Endothelial cell of umbilical vein (primary cell): Measurements from ENCODE around the gene CHP1. TPM values are rescaled to one million over a fixed set of nuclear protein-coding genes. Genes with fewer than 3 reads are reported as not detected.

ENCODE experiments used
- BruUV-seq: library from RNA; stranded (reverse); fragments of 400-500 nt; replicated peaks from 2 replicates; lab custom pipeline; 2021; lab: Mats Ljungman, UMichigan
- CTCF ChIA-PET: fragments of 300-600, 350-600 bp; sonication (Branson Sonifier 250); formaldehyde crosslinking; loops from one replicate; lab custom pipeline; 2021; ENCODE audit warnings: antibody characterized with exemption, inconsistent platforms; lab: Charles Lee
- POLR2A ChIA-PET: fragments of 300-600, 350-600 bp; sonication (Branson Sonifier 250); formaldehyde crosslinking; loops from one replicate; lab custom pipeline; 2021; ENCODE audit warnings: antibody characterized with exemption, inconsistent platforms; lab: Charles Lee
- DNase-seq: peaks from one replicate; pipeline ENCODE4 v3.0.0-alpha.2; 2011; ENCODE audit warnings: low read depth, low spot score
- FAIRE-seq: peaks from 2 replicates; lab custom pipeline; 2011; peaks lifted over from hg19 to GRCh38; lab: Jason Lieb, UNC
- H2AFZ ChIP-seq: 2 replicates; pipeline ENCODE4 v1.6.0; 2012; ENCODE audit warnings: low read depth, low read length, control low read depth, inconsistent platforms
- H3K27ac ChIP-seq: 2 replicates; pipeline ENCODE4 v1.5.1; 2011; ENCODE audit warnings: low read depth, mild to moderate bottlenecking, control low read depth, low read length, moderate library complexity; ENCODE audit not compliant: insufficient read depth
- H3K27me3 ChIP-seq, 2 experiments: 2 replicates each; pipeline versions ENCODE4 v1.6.0 to v1.6.1; 2011; ENCODE audit warnings: low read length in 2 of 2, mixed read lengths in 1 of 2; ENCODE audit not compliant: control insufficient read depth in 2 of 2, insufficient read depth in 2 of 2
- H3K36me3 ChIP-seq, 2 experiments: 2 replicates in 1 of 2; 3 replicates in 1 of 2; pipeline ENCODE4 v1.5.1; 2011; ENCODE audit warnings: low read length in 2 of 2, mild to moderate bottlenecking in 1 of 2, moderate library complexity in 1 of 2; ENCODE audit not compliant: control insufficient read depth in 2 of 2, insufficient read depth in 2 of 2; ENCODE audit errors: extremely low read depth in 1 of 2
- H3K4me1 ChIP-seq: 3 replicates; pipeline ENCODE4 v1.5.1; 2011; ENCODE audit warnings: mild to moderate bottlenecking, low read length; ENCODE audit not compliant: control insufficient read depth, insufficient read depth; ENCODE audit errors: extremely low read depth
- H3K4me2 ChIP-seq: 2 replicates; pipeline ENCODE4 v1.6.1; 2011; ENCODE audit warnings: low read length, control low read depth, mixed read lengths; ENCODE audit not compliant: insufficient read depth
- H3K4me3 ChIP-seq, 3 experiments: fragments of 200-600 bp in 1 of 3; sonication (generic), shearing (Covaris generic) in 1 of 3; replicated peaks in 1 of 3; 2 replicates each; pipeline ENCODE4 v1.5.1; 2011 to 2016; ENCODE audit warnings: control low read depth in 3 of 3, low read length in 3 of 3, mild to moderate bottlenecking in 2 of 3, inconsistent platforms in 1 of 3, low read depth in 1 of 3, moderate library complexity in 1 of 3; ENCODE audit not compliant: insufficient read depth in 1 of 3
- H3K79me2 ChIP-seq: 2 replicates; pipeline ENCODE4 v1.6.0; 2012; ENCODE audit warnings: low read length, inconsistent platforms; ENCODE audit not compliant: control insufficient read depth, insufficient read depth
- H3K9ac ChIP-seq: replicated peaks from 2 replicates; pipeline ENCODE3; 2011; ENCODE audit warnings: low read length, control low read depth; ENCODE audit not compliant: insufficient read depth; ENCODE audit errors: extremely low read depth
- H3K9me1 ChIP-seq: replicated peaks from 3 replicates; pipeline ENCODE4 v1.6.0; 2011; ENCODE audit warnings: mild to moderate bottlenecking, low read length; ENCODE audit not compliant: control insufficient read depth, insufficient read depth; ENCODE audit errors: extremely low read depth
- H3K9me3 ChIP-seq: replicated peaks from 2 replicates; pipeline ENCODE4 v1.5.1; 2012; ENCODE audit warnings: low read length, inconsistent platforms; ENCODE audit not compliant: control insufficient read depth, insufficient read depth
- H4K20me1 ChIP-seq: replicated peaks from 2 replicates; pipeline ENCODE3; 2011; ENCODE audit warnings: mild to moderate bottlenecking, low read length; ENCODE audit not compliant: control insufficient read depth, insufficient read depth; ENCODE audit errors: extremely low read depth
- CTCF ChIP-seq, 2 donors: IDR thresholded peaks; 1 replicate in 1 of 2; 2 replicates in 1 of 2; pipeline ENCODE4 v1.5.1; 2011; ENCODE audit warnings: low read length in 2 of 2, mild to moderate bottlenecking in 2 of 2, moderate library complexity in 2 of 2, control low read depth in 1 of 2, inconsistent platforms in 1 of 2, low read depth in 1 of 2; ENCODE audit not compliant: insufficient read depth in 1 of 2; ENCODE audit errors: extremely low read depth in 1 of 2
- EZH2 ChIP-seq: IDR thresholded peaks from 2 replicates; pipeline ENCODE4 v1.6.1; 2012; ENCODE audit warnings: borderline replicate concordance, low read depth, mild to moderate bottlenecking, moderate library complexity, low read length, inconsistent platforms; ENCODE audit not compliant: severe bottlenecking
- FOS ChIP-seq: IDR thresholded peaks from 2 replicates; pipeline ENCODE4 v1.6.1; 2011; ENCODE audit warnings: mild to moderate bottlenecking, low read length, moderate library complexity, borderline replicate concordance; ENCODE audit not compliant: insufficient read depth
- GATA2 ChIP-seq: IDR thresholded peaks from 2 replicates; pipeline ENCODE4 v1.7.0; 2011; ENCODE audit warnings: low read depth, mild to moderate bottlenecking, moderate library complexity, mixed read lengths, low read length; ENCODE audit not compliant: insufficient read length, insufficient read depth
- JUN ChIP-seq: IDR thresholded peaks from 2 replicates; pipeline ENCODE4 v1.6.1; 2011; ENCODE audit warnings: borderline replicate concordance, low read depth; ENCODE audit not compliant: insufficient read length, insufficient read depth
- MAX ChIP-seq: IDR thresholded peaks from 2 replicates; pipeline ENCODE4 v1.6.1; 2011; ENCODE audit not compliant: insufficient read depth, insufficient read length
- MYC ChIP-seq: IDR thresholded peaks from one replicate; pipeline ENCODE4 v1.6.1; 2011; ENCODE audit warnings: mild to moderate bottlenecking, low read depth, low read length
- POLR2A ChIP-seq: IDR thresholded peaks from 2 replicates; pipeline ENCODE4 v1.6.1; 2012; ENCODE audit warnings: low read depth, mild to moderate bottlenecking, control low read depth, low read length
- POLR2AphosphoS5 ChIP-seq: IDR thresholded peaks from 2 replicates; pipeline ENCODE4 v1.6.1; 2012; ENCODE audit warnings: low read depth, mild to moderate bottlenecking, control low read depth, low read length, moderate library complexity; ENCODE audit not compliant: insufficient read depth
- dilution Hi-C: fragments of 300-500 bp; cut with MboI; formaldehyde crosslinking; loops from one replicate; pipeline ENCODE4 v1.15.0; 2019; ENCODE audit warnings: low sequenced_read_pairs; ENCODE audit not compliant: extremely low pct_ligation_motif_present
- intact Hi-C: fragments of 100-400 bp; cut with micrococcal nuclease; formaldehyde crosslinking; loops from one replicate; pipeline ENCODE4 v1.10.0; 2022
- polyA plus RNA-seq, 4 experiments: library from polyadenylated mRNA; depleted of rRNA in 3 of 4; stranded (reverse) in 3 of 4; unstranded in 1 of 4; fragments of >200 nt; gene quantifications; 2 replicates each; pipeline versions ENCODE4 v1.2.1 to v1.2.3, GENCODE V29; 2011 to 2012; ENCODE audit warnings: missing spikeins in 1 of 4
- total RNA-seq: library from RNA; stranded (reverse); gene quantifications from 2 replicates; pipeline ENCODE4 v1.2.3, GENCODE V29; 2021

Gene CHP1
- total and polyA plus RNA-seq, 2 donors (not counting 3 experiments of a cell fraction or from before 2014, with no cell fraction given) = 49.1 to 96.2 TPM

GRCh38 chr15:41235929-41236328 is 4.9 kb downstream of the CHP1 start:
- intact Hi-C loops (no loop called here), dilution Hi-C loops (no loop called here)
- DNase-seq (no peak), FAIRE-seq (no peak)
- Histone ChIP-seq H3K9me1 (no peaks in the 10 kb centered on the region), H3K9ac (no peak overlapping the region), H3K9me3 (no peaks in the 10 kb centered on the region), H3K27me3 (no peaks in the 10 kb centered on the region), H2AFZ (no peak overlapping the region), H3K4me3 (no peak overlapping the region), H3K36me3 (no peaks in the 10 kb centered on the region), H3K4me1 (peaks cover 18% of the 10 kb centered on the region), H3K4me2 (no peak overlapping the region), H3K79me2 (peaks cover 37% of the 10 kb centered on the region), H3K27ac (no peak overlapping the region), H4K20me1 (peaks cover 3% of the 10 kb centered on the region)
- CTCF ChIA-PET = no interaction called here
- POLR2A ChIA-PET = no interaction called here
- no peak for TF ChIP-seq MYC
- no peak for TF ChIP-seq POLR2A
- TF ChIP-seq FOS = no peak
- TF ChIP-seq JUN = no peak
- TF ChIP-seq POLR2AphosphoS5 = no peak
- no peak for TF ChIP-seq MAX
- no TSS peak for BruUV-seq

GRCh38 chr15:41238100-41238499 is 7.0 kb downstream of the CHP1 start:
- no peaks in the 10 kb centered on the region for H3K9me1 ChIP-seq
- POLR2A ChIA-PET = no interaction called here
- FAIRE-seq (no peak), DNase-seq (no peak)
- peaks cover 9% of the 10 kb centered on the region for H3K4me1 ChIP-seq
- CTCF ChIA-PET = no interaction called here
- H3K36me3 ChIP-seq = no peaks in the 10 kb centered on the region
- H3K4me3 ChIP-seq = no peak overlapping the region
- H3K27me3 ChIP-seq = no peaks in the 10 kb centered on the region
- no peaks in the 10 kb centered on the region for H3K9me3 ChIP-seq
- BruUV-seq = no TSS peak
- no peak overlapping the region for H3K4me2 ChIP-seq
- H2AFZ ChIP-seq = no peak overlapping the region
- peaks cover 18% of the 10 kb centered on the region for H3K79me2 ChIP-seq
- H3K9ac ChIP-seq = no peak overlapping the region
- intact Hi-C loops (no loop called here), dilution Hi-C loops (no loop called here)
- H4K20me1 ChIP-seq = peaks cover 3% of the 10 kb centered on the region
- TF ChIP-seq MYC (no peak), CTCF (IDR thresholded peaks at IDR 0.05; ENCODE audit: extremely low read depth in 1 of 2, insufficient read depth in 1 of 2, low read depth in 1 of 2, low read length in 2 of 2) (no peak), GATA2 (no peak), POLR2A (no peak), POLR2AphosphoS5 (no peak), JUN (no peak), EZH2 (no peak), MAX (no peak), FOS (no peak)
- H3K27ac ChIP-seq = no peak overlapping the region
